Stimulated activated CD4-positive, alpha-beta T cell treated with anti-CD3 and anti-CD28 coated beads, Interleukin-12 subunit alpha, Interleukin-12 subunit beta, amount 100 ng/mL, for 4 hours (primary cell): ENCODE results near the gene RPL9.
"Not testable (repeated sequence)": the region's sequence is repeated elsewhere in the genome, so short reads cannot be mapped to it uniquely, and the experiment has no call there.

Experiments used
- DNase-seq: peaks from one replicate; pipeline ENCODE4 v3.0.0-alpha.2; 2020

The RPL9 gene

DNA sequence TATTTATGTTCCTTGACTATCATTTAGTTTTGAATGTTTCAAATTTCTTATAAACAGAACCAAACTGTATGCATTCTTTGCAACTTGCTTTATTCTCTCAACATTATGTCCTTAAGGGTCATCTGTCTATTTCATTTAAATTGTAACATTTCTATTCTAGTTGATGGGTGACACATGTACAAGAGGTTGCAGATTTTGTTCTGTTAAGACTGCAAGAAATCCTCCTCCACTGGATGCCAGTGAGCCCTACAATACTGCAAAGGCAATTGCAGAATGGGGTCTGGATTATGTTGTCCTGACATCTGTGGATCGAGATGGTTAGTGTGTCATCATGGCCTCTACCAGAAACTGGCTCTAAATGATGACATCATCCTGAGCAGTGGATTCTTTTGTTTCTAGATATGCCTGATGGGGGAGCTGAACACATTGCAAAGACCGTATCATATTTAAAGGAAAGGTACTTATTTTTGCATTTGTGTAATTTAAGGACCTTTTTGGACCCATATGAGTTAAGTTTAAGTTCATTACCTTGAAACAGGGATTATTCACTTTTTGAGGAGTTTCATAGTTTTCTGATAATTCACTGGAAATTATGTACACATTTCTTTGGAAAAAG lies 6.3 kb upstream of the RPL9 start:
- no peak for DNase-seq

DNA sequence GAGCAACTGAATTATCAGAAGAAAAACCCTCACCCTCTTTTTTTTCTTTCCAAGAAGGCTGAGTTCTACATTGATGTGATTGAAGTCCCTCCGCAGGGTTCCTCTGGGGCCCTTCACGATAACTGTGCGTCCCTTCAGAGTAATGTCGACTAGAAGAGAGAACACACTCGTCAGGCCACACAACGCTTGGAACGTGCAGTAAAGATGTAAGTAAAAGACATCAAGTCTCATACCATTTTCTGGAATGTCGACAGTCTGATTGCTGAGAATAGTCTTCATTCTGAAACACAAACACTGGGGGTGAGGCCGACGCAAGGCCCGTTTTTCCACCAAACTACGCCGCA lies 589 bp downstream of the RPL9 start:
- DNase-seq = not testable (repeated sequence)

DNA sequence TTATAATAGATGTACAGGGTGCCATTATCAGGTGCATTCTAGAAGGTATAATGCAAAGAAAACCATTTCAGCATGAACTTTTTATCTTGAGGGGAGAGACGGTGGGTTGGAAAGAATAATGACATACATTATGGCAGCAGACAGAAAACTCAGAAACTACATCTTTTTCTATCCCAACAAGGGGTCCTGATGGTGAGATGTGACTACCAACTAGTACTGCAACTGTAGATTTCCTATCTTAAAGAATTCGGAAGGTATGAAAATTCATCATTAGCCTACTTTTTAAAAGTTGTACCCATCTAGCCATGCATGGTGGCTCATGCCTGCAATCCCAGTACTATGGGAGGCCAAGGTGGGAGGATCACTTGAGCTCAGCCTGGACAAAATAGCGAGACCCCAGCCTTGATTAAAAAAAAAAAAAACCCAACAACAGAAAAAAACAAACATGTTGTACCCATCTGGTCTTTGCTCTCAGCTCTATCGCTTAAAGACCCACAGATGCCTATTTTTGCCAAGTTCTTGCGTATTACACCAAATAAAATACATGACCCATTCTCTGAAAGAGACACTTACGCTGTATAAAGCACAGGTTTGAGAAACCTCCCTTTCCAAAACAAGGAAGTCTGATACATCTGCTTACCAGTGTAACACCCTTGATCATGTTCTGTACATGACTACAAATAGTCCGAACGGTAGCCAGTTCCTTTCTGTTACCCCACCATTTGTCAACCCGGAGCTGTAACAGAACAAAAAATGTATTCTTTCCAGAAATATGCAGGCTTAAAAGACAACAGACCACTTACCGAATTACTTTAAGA lies 1.6 kb downstream of the RPL9 start:
- no peak for DNase-seq

DNA sequence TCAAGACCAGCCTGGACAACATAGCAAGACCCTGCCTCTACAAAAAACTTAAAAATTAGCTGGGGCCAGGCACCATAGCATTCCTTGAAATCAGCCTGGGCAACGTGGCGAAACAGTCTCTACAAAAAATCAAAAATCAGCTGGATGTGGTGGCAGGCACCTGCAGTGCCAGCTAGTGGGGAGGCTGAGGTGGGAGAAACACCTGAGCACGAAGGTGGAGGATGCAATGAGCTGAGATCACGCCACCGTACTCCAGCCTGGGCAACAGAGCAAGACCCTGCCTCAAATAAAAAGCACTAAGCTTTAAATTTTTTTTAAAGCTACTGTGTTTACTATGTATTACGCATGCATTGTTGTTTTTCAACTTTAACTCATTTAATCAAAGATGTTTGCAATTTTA lies 3.2 kb downstream of the RPL9 start:
- no peak for DNase-seq

DNA sequence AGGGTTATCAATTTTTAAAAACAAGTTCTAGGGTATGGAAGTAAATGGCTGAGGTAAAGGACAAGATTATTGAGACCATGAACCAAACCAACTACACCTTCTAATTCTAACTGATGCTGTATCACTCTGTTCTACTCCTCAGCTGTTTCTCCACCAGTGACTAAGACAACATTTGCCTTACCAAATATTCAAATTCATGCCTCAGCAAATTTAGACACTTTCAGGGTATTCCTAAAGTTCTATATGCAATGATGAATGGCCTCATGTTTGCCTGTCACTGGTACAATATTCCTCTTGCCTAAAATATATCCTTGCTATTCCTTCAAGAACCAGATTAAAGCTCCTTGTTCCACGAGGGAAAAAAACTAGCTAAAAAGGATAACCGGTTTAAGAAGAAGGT lies 5.0 kb downstream of the RPL9 start:
- DNase-seq = no peak

DNA sequence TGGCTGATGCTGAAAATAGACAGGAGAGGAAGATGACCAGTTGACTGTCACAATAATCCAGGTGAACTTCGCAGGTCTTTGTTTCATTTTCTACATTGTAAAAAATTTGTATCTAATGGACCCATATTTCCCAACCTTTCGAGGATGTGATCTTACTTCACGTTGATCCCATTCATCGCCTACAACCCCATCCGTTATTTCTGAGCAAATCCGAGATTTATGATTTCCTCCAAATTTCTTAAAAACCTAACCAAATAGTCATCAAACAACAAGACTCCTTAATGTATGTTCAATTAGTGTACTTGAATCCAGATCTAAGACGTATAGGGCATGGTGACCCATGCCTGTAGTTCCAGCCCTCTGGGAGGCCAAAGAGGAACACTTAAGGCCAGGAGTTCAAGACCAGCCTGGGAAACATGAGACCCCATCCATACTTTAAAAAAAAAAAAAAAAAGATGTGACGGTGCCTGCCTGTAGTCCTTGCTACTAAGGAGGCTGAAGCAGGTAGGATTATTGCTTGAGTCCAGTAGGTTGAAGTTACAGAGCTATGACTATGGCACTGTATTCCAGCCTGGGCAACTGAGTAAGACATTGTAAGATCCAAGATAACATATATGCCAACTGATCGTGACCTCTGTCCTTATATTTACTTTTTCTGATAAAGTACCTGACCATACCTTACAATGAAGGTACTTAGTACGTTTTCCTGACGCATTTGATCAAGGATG lies 5.7 kb downstream of the RPL9 start:
- no peak for DNase-seq

DNA sequence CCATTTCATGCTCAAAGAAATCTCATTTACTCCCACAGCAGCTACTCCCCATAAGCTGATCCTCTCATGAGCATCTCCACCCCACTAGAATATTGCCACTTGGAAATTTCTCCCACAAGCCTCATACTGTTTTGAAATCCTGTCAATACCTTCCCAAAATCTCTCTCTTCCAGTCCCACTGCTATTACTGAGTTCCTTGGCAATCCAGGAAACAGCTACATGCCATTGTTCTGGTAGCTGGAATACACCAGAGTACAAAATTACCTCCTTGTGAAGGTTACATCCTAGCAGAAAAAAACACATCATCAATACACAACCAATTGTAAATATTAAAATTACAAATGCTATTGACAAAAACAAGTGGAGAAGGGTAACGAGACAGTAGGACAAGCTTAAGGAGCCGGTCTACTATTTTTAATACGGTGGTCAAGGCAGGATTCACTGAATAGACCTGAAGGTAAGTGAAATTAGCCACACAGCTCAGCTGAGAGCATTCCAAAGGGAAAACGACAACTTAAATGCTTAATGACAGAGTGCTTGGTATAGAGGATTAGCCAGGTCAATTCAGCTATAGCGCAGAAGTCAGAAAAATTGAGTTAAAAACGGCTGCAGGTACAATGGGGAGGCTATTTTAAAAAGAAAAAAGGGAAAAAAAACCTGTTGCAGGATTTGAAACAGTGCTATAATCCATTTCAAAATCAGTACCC lies 6.4 kb downstream of the RPL9 start:
- no peak for DNase-seq

DNA sequence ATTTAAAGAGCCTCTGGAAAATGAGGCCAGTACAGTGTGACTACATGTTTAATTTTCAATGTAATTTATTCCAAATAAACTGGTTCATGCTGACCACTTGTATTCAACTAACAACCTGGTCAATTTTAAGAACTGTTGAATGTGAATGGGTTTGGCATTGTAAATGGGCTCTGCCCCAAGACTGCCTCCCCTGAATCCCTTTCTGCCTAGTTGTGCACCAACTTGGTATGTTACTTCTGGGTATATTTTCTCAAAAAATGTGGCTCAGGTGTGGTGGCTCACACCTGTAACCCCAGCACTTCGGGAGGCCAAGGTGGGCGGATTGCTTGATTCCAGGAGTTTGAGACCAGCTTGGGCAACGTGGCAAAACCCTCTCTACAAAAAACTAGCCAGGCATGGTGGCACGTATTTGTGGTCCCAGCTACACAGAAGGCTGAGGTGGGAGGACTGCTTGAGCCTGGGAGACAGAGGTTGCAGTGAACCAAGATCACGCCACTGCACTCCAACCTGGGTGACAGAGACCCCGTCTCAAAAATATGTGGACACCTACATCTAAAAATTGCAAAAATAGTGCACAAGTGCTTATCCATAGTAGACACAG lies 7.2 kb downstream of the RPL9 start:
- no peak for DNase-seq

DNA sequence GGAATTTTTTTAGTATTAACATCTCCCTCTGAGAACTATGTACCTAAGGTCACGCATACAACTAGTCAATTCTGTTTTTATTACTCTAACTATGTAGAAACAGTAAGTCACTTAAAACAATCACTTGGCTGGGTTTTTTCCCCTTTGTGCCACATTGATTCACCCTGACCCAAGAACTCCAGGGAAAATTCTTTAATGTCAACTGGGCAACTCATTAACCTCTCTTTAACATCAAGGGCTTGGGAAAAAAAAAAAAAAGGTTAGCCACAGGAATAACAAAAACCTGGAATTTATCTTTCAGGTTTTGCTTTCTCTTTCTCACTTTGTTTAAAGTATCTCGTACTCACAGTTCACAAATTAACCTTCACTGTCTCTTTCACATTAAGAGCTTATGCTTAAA lies 8.1 kb downstream of the RPL9 start:
- DNase-seq = no peak

DNA sequence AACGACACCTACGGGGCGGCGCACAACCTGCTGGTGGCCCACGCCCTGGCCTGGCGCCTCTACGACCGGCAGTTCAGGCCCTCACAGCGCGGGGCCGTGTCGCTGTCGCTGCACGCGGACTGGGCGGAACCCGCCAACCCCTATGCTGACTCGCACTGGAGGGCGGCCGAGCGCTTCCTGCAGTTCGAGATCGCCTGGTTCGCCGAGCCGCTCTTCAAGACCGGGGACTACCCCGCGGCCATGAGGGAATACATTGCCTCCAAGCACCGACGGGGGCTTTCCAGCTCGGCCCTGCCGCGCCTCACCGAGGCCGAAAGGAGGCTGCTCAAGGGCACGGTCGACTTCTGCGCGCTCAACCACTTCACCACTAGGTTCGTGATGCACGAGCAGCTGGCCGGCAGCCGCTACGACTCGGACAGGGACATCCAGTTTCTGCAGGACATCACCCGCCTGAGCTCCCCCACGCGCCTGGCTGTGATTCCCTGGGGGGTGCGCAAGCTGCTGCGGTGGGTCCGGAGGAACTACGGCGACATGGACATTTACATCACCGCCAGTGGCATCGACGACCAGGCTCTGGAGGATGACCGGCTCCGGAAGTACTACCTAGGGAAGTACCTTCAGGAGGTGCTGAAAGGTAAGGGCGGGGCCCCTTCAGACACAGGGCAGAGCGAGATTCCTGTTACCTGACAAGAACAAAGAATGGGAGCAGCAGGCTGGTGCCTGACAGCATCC lies 11.7 kb downstream of the RPL9 start:
- DNase-seq = peak; percentile 32

DNA sequence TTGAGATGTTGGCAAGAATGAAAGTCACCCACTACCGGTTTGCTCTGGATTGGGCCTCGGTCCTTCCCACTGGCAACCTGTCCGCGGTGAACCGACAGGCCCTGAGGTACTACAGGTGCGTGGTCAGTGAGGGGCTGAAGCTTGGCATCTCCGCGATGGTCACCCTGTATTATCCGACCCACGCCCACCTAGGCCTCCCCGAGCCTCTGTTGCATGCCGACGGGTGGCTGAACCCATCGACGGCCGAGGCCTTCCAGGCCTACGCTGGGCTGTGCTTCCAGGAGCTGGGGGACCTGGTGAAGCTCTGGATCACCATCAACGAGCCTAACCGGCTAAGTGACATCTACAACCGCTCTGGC lies 12.3 kb downstream of the RPL9 start:
- no peak for DNase-seq

DNA sequence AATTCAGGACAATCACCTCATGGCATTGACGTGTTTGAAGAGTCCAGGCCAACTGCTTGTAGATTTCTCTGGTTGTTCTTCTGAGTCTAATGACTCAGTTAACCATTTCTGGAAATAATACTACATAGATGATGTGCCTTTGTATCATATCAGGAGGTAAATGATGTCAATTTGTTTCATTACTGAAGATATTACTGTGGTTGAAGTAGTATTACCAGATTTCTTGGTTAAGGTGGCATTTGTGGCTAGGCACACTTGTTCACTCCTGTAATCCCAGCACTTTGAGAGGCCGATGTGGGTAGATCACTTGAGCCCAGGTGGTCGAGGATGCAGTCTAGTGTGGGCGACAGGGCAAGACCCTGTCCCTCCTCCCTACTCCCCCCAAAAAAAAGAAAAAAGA lies 15.7 kb downstream of the RPL9 start:
- no peak for DNase-seq

DNA sequence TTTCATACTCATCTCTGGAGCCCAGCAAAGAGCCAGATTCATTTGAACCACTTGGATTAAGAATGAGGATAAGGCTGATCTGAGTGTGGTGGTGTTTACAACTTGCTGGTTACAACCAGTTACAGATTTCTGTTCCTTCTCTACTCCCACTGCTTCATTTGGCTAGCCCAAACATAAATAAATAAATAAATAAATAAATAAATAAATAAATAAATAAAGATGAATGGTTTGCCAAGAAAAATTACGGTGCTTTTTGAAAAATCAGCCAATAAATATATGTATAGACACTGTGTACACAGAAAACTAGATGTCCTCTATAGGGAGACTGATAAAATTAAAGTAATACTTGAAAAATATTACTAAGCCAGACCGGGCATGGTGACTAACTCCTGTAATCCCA lies 17.1 kb downstream of the RPL9 start:
- no peak for DNase-seq

DNA sequence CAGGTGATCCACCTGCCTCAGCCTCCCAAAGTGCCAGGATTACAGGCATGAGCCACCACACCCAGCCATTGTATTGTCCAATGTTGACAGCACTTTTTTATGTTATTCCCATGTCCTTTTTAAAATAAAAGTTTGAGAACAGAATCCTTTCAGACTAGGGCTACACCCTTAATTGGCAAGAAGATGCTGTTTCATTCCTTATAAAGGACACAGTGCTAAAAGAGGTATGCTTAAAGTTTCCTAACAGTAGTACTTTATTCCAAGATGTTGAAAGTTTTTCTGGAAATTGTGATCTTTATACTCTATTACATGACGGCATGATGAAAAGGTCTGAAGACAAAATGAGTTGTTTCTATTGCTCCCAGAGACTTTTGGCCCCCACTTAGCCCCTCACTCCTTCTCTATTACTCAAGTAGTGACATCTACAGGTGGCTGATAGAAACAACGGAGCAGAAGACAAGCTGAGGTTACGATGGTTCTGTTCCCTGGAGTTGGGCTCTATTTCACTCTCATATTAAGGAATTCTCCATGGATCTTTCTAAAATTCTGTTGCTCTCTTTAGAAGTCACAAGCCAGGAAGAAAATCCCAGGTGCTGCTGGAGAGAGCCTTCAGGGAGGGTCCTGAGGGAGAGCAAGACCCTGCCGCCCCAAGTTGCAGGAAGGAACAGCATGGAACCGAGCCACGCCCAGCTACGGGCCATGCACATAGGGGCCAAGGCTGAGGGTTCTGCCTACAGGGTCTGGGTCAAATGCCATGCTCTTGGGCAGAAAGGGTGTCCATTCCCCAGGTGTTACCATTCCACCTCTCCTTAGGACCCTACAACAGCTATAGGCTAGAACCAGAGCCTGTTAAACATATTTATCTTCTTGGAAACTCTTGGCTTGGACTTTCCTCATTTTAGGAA lies 22.8 kb downstream of the RPL9 start:
- DNase-seq = no peak

DNA sequence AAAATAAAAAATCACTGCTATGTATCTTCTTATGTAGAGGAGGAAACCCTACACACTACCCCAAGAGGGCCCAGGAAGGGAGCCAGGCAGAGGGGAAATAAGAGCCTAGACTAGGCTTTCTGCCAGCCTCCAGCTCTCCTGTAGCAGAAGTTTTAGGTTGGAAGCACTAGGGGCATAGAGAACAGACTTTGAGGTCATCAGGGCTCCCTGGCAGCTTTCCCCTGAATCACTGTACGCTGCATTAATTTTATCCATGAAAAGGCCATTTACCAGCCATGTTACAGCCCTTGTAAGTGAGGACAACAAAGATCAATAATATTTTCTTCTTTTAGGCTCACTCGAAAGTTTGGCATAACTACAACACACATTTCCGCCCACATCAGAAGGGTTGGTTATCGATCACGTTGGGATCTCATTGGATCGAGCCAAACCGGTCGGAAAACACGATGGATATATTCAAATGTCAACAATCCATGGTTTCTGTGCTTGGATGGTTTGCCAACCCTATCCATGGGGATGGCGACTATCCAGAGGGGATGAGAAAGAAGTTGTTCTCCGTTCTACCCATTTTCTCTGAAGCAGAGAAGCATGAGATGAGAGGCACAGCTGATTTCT lies 24.7 kb downstream of the RPL9 start:
- DNase-seq = no peak

DNA sequence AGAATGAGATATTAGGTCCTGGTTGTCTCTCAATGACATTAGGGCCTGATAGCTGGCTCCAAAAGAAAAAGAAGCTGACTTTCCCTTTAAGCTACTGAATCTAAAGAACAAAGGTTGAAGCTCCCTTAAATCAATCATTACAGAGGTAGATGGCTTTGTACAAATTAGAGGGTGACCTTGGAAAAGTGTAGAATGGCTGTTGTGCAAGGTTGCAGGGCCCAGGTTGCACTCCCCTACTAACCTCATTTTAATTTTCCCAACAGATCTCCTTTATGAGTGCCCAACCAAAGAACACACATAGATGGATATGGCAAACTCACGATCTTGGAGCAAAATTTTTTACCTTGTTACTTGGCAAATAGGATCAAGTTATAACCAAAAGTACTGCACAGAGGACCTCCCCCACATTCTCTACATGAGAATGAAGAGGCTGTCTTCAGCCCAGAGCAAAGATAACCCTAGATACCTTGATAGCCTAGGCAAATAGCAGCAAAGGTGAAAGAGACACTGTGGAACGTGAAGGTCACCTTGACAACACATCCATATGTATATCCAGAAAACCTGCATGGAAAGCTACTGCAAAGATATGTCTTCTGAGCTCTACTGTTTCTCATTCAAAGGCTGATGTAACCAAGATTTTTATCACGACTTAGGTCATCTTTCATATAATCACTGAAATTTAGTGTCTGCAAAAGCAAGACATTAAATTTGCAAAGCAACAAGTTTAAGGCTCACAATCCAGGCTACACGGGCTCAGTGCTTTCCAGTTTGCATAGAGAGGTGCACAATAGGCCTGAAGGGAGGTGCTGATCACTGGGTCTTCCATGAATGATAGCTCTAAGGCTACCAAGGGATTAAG lies 29.0 kb downstream of the RPL9 start:
- no peak for DNase-seq

DNA sequence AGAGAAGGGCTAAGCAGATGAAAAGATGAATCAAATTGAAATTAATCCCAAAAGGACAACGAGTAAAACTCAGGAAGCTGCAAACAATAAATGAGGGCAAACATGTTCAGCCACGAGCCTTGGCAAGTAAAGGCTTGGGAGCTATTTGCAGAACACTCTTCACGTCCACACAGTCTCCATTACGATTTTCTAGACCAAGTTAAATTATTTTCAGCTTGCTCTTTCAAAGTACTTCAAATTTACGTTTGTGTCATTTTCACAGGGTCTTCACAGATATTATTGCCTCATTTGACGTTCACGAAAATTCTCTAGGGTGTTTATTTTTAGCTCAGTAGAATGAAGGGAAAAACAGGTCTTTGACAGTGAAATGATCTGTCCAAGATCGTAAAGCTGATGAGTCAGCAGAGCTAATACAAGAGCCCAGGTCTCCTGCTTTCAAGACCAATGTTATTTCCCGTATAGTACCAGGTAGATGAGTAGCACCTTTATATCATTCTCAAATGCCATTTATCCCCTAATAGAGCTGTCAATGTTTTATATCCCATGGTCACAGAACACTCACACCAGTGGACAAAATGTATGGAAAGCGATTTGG lies 31.1 kb downstream of the RPL9 start:
- no peak for DNase-seq

DNA sequence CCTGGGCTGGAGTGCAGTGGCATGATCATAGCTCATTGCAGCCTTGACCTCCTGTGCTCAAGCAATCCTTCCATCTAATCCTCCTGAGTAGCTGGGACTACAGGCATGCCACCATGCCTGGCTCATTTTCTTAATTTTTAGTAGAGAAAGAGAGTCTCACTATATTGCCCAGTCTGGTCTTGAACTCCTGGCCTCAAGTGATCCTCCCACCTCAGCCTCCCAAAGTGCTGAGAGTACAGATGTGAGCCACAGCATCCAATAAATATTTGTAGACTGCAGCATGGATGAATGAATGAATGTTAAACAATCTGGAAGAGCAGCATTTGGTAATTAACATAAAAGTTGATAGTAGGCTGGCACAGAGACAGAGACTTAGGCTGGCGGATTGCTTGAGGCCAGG lies 32.0 kb downstream of the RPL9 start:
- DNase-seq = no peak

DNA sequence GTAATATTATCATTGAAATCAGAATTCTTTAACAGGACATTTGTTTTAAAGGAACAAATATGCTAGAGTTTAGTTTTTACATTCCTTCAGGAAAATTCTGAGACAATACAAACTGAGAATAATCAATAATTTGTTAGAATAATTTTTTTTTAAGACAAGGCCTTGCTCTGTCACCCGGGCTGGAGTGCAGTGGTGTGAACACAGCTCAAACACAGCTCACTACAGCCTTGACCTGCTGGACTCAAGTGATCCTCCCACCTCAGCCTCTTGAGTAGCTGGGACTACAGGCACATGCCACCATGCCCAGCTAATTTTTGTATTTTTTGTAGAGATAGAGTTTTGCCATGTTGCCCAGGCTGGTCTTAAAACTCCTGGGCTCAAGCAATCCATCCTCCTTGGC lies 33.4 kb downstream of the RPL9 start:
- not testable (repeated sequence) for DNase-seq

DNA sequence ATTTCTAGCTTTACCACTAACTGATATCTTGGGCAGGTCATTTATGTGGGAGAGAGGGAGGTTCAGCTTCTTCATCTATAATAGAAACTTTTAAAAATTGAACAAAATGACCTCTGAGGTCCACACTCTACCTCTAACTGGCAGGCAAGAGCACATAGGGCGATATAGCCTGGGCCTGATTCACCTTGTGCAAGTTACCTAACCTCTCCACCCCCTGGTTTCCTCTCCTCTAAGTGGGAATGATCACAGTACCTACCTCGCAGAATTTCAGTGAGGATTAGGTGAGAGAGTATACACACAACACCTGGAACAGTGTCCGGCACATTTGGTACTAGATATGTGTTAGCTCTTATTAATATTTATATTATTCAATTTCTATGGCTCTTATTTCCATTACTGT lies 36.5 kb downstream of the RPL9 start:
- no peak for DNase-seq
